ENCODE results near the gene CENPU.
"Not testable (repeated sequence)": the region's sequence is repeated elsewhere in the genome, so short reads cannot be mapped to it uniquely, and the experiment has no call there.

CENPU gene

GRCh38 chr4:184672741-184673140 is 61.2 kb downstream of the CENPU start:
- Histone ChIP-seq H3K27ac (ENCODE audit: low read depth, low read length) (no peak overlapping the region), H3K4me1 (ENCODE audit: control insufficient read depth in 1 of 2, insufficient read depth in 2 of 2, low read length in 2 of 2) (peaks cover 7 to 10% of the 10 kb centered on the region in 2 donors), H3K9ac (ENCODE audit: low read depth in 1 of 2, low read length in 2 of 2) (no peak overlapping the region), H3K36me3 (ENCODE audit: control insufficient read depth in 1 of 2, insufficient read depth in 2 of 2, low read length in 2 of 2) (peaks cover 10 to 26% of the 10 kb centered on the region in 2 donors), H3K9me3 (ENCODE audit: control insufficient read depth in 1 of 2, low read length in 2 of 2) (no peaks in the 10 kb centered on the region), H3K4me3 (ENCODE audit: low read depth in 1 of 2, low read length in 2 of 2) (no peak overlapping the region), H3K27me3 (ENCODE audit: control insufficient read depth in 1 of 2, insufficient read depth in 2 of 2, low read length in 2 of 2) (no peaks in the 10 kb centered on the region)

GRCh38 chr4:184671101-184671500 is 62.8 kb downstream of the CENPU start:
- Histone ChIP-seq H3K4me3 (ENCODE audit: low read depth in 1 of 2, low read length in 2 of 2) (no peak overlapping the region), H3K4me1 (ENCODE audit: control insufficient read depth in 1 of 2, insufficient read depth in 2 of 2, low read length in 2 of 2) (peaks cover 13 to 16% of the 10 kb centered on the region in 2 donors), H3K27me3 (ENCODE audit: control insufficient read depth in 1 of 2, insufficient read depth in 2 of 2, low read length in 2 of 2) (no peaks in the 10 kb centered on the region), H3K36me3 (ENCODE audit: control insufficient read depth in 1 of 2, insufficient read depth in 2 of 2, low read length in 2 of 2) (peaks cover 10 to 26% of the 10 kb centered on the region in 2 donors), H3K9ac (ENCODE audit: low read depth in 1 of 2, low read length in 2 of 2) (no peak overlapping the region), H3K27ac (ENCODE audit: low read depth, low read length) (no peak overlapping the region), H3K9me3 (ENCODE audit: control insufficient read depth in 1 of 2, low read length in 2 of 2) (no peaks in the 10 kb centered on the region)

DNA sequence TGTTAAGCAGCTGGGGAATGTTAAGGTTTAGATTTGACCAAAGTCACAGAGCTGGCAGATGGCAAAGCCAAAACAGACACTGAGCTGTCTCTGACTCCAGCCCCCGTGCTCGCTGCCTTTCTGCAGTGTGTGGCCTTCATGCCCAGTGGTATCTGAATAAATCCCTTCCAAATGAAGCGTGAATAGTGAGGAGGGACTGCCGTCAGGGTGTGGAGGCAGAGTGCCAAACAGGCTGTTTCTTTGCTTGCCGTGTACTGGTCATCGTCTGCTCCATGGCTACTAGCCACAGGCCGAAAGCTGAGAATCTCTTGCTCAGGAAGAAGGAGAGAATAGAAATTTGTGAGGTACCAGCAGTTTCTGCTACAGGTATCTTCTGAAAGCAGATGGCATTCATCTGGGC is 64.6 kb downstream of the CENPU start:
- H3K9ac ChIP-seq (ENCODE audit: low read depth in 1 of 2, low read length in 2 of 2), result no peak overlapping the region
- no peak overlapping the region for H3K4me3 ChIP-seq (ENCODE audit: low read depth in 1 of 2, low read length in 2 of 2)
- H3K9me3 ChIP-seq (ENCODE audit: control insufficient read depth in 1 of 2, low read length in 2 of 2), result no peaks in the 10 kb centered on the region
- H3K36me3 ChIP-seq (ENCODE audit: control insufficient read depth in 1 of 2, insufficient read depth in 2 of 2, low read length in 2 of 2), result peaks cover 10 to 23% of the 10 kb centered on the region in 2 donors
- peaks cover 13 to 18% of the 10 kb centered on the region in 2 donors for H3K4me1 ChIP-seq (ENCODE audit: control insufficient read depth in 1 of 2, insufficient read depth in 2 of 2, low read length in 2 of 2)
- no peaks in the 10 kb centered on the region for H3K27me3 ChIP-seq (ENCODE audit: control insufficient read depth in 1 of 2, insufficient read depth in 2 of 2, low read length in 2 of 2)
- H3K27ac ChIP-seq (ENCODE audit: low read depth, low read length), result no peak overlapping the region

- H3K27me3 ChIP-seq (ENCODE audit: control insufficient read depth in 1 of 2, insufficient read depth in 2 of 2, low read length in 2 of 2), result no peaks in the 10 kb centered on the region
- no peak overlapping the region for H3K9ac ChIP-seq (ENCODE audit: low read depth in 1 of 2, low read length in 2 of 2)
- H3K4me1 ChIP-seq (ENCODE audit: control insufficient read depth in 1 of 2, insufficient read depth in 2 of 2, low read length in 2 of 2), result peaks cover 13 to 18% of the 10 kb centered on the region in 2 donors
- H3K9me3 ChIP-seq (ENCODE audit: control insufficient read depth in 1 of 2, low read length in 2 of 2), result no peaks in the 10 kb centered on the region
- H3K27ac ChIP-seq (ENCODE audit: low read depth, low read length), result no peak overlapping the region
- H3K4me3 ChIP-seq (ENCODE audit: low read depth in 1 of 2, low read length in 2 of 2), result no peak overlapping the region
- peaks cover 10 to 23% of the 10 kb centered on the region in 2 donors for H3K36me3 ChIP-seq (ENCODE audit: control insufficient read depth in 1 of 2, insufficient read depth in 2 of 2, low read length in 2 of 2)
Observed at GRCh38 chr4:184668511-184669114, 65.3 kb downstream of the CENPU start.

GRCh38 chr4:184668096-184668495 is 65.8 kb downstream of the CENPU start:
- no peak overlapping the region for H3K27ac ChIP-seq (ENCODE audit: low read depth, low read length)
- H3K36me3 ChIP-seq (ENCODE audit: control insufficient read depth in 1 of 2, insufficient read depth in 2 of 2, low read length in 2 of 2), result peaks cover 10 to 23% of the 10 kb centered on the region in 2 donors
- no peak overlapping the region for H3K9ac ChIP-seq (ENCODE audit: low read depth in 1 of 2, low read length in 2 of 2)
- H3K27me3 ChIP-seq (ENCODE audit: control insufficient read depth in 1 of 2, insufficient read depth in 2 of 2, low read length in 2 of 2), result no peaks in the 10 kb centered on the region
- H3K4me1 ChIP-seq (ENCODE audit: control insufficient read depth in 1 of 2, insufficient read depth in 2 of 2, low read length in 2 of 2), result peaks cover 13 to 18% of the 10 kb centered on the region in 2 donors
- H3K4me3 ChIP-seq (ENCODE audit: low read depth in 1 of 2, low read length in 2 of 2), result no peak overlapping the region
- no peaks in the 10 kb centered on the region for H3K9me3 ChIP-seq (ENCODE audit: control insufficient read depth in 1 of 2, low read length in 2 of 2)

GRCh38 chr4:184666670-184667069 is 67.2 kb downstream of the CENPU start:
- no peaks in the 10 kb centered on the region for H3K27me3 ChIP-seq (ENCODE audit: control insufficient read depth in 1 of 2, insufficient read depth in 2 of 2, low read length in 2 of 2)
- H3K4me1 ChIP-seq (ENCODE audit: control insufficient read depth in 1 of 2, insufficient read depth in 2 of 2, low read length in 2 of 2), result peaks cover 13 to 18% of the 10 kb centered on the region in 2 donors
- no peaks in the 10 kb centered on the region for H3K9me3 ChIP-seq (ENCODE audit: control insufficient read depth in 1 of 2, low read length in 2 of 2)
- peaks cover 3 to 16% of the 10 kb centered on the region in 2 donors for H3K36me3 ChIP-seq (ENCODE audit: control insufficient read depth in 1 of 2, insufficient read depth in 2 of 2, low read length in 2 of 2)
- peak overlapping the region; percentile 40 for H3K27ac ChIP-seq (ENCODE audit: low read depth, low read length)
- peak overlapping the region; percentile 10 to 18 for H3K4me3 ChIP-seq (ENCODE audit: low read depth in 1 of 2, low read length in 2 of 2)
- H3K9ac ChIP-seq (ENCODE audit: low read depth in 1 of 2, low read length in 2 of 2), result peak overlapping the region in 1 of 2 donors; percentile 21

GRCh38 chr4:184664445-184665210 is 69.3 kb downstream of the CENPU start:
- Histone ChIP-seq H3K9me3 (ENCODE audit: control insufficient read depth in 1 of 2, low read length in 2 of 2) (no peaks in the 10 kb centered on the region), H3K27me3 (ENCODE audit: control insufficient read depth in 1 of 2, insufficient read depth in 2 of 2, low read length in 2 of 2) (no peaks in the 10 kb centered on the region), H3K9ac (ENCODE audit: low read depth in 1 of 2, low read length in 2 of 2) (no peak overlapping the region), H3K27ac (ENCODE audit: low read depth, low read length) (no peak overlapping the region), H3K4me1 (ENCODE audit: control insufficient read depth in 1 of 2, insufficient read depth in 2 of 2, low read length in 2 of 2) (peaks cover 13 to 18% of the 10 kb centered on the region in 2 donors), H3K36me3 (ENCODE audit: control insufficient read depth in 1 of 2, insufficient read depth in 2 of 2, low read length in 2 of 2) (peaks cover 0 to 17% of the 10 kb centered on the region in 2 donors), H3K4me3 (ENCODE audit: low read depth in 1 of 2, low read length in 2 of 2) (no peak overlapping the region)

- Histone ChIP-seq H3K4me3 (ENCODE audit: low read depth in 1 of 2, low read length in 2 of 2) (no peak overlapping the region), H3K36me3 (ENCODE audit: control insufficient read depth in 1 of 2, insufficient read depth in 2 of 2, low read length in 2 of 2) (peaks cover 0 to 4% of the 10 kb centered on the region in 2 donors), H3K4me1 (ENCODE audit: control insufficient read depth in 1 of 2, insufficient read depth in 2 of 2, low read length in 2 of 2) (peaks cover 0 to 11% of the 10 kb centered on the region in 2 donors), H3K27ac (ENCODE audit: low read depth, low read length) (no peak overlapping the region), H3K9me3 (ENCODE audit: control insufficient read depth in 1 of 2, low read length in 2 of 2) (no peaks in the 10 kb centered on the region), H3K9ac (ENCODE audit: low read depth in 1 of 2, low read length in 2 of 2) (no peak overlapping the region), H3K27me3 (ENCODE audit: control insufficient read depth in 1 of 2, insufficient read depth in 2 of 2, low read length in 2 of 2) (no peaks in the 10 kb centered on the region)
Observed at GRCh38 chr4:184662236-184662635, 71.7 kb downstream of the CENPU start.

DNA sequence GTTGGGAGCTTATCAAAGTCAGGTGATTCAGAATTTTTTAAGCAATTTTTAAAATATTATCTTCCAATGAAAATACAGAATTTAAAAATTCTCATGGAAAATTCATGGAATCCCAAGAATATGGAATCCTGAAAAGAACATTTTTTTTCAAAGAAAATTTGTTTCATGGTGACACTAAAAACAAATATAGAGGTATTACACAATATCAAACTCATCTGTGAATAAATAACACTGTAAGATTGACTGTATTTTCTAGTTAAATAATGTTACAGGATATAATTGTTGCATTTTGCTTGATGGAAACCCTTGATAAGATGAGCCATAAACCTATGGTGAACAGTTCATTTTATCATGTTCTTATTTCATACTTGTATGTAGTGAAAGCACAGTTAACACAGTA is 72.9 kb downstream of the CENPU start:
- Histone ChIP-seq H3K9ac (ENCODE audit: low read depth in 1 of 2, low read length in 2 of 2) (no peak overlapping the region), H3K27ac (ENCODE audit: low read depth, low read length) (no peak overlapping the region), H3K36me3 (ENCODE audit: control insufficient read depth in 1 of 2, insufficient read depth in 2 of 2, low read length in 2 of 2) (peaks cover 0 to 5% of the 10 kb centered on the region in 2 donors), H3K4me1 (ENCODE audit: control insufficient read depth in 1 of 2, insufficient read depth in 2 of 2, low read length in 2 of 2) (peaks cover 0 to under 1% of the 10 kb centered on the region in 2 donors), H3K4me3 (ENCODE audit: low read depth in 1 of 2, low read length in 2 of 2) (no peak overlapping the region), H3K9me3 (ENCODE audit: control insufficient read depth in 1 of 2, low read length in 2 of 2) (no peaks in the 10 kb centered on the region), H3K27me3 (ENCODE audit: control insufficient read depth in 1 of 2, insufficient read depth in 2 of 2, low read length in 2 of 2) (no peaks in the 10 kb centered on the region)

- H3K27ac ChIP-seq (ENCODE audit: low read depth, low read length); H3K4me3 ChIP-seq (ENCODE audit: low read depth in 1 of 2, low read length in 2 of 2); H3K4me1 ChIP-seq (ENCODE audit: control insufficient read depth in 1 of 2, insufficient read depth in 2 of 2, low read length in 2 of 2); H3K36me3 ChIP-seq (ENCODE audit: control insufficient read depth in 1 of 2, insufficient read depth in 2 of 2, low read length in 2 of 2); H3K9ac ChIP-seq (ENCODE audit: low read depth in 1 of 2, low read length in 2 of 2); H3K9me3 ChIP-seq (ENCODE audit: control insufficient read depth in 1 of 2, low read length in 2 of 2); H3K27me3 ChIP-seq (ENCODE audit: control insufficient read depth in 1 of 2, insufficient read depth in 2 of 2, low read length in 2 of 2): not testable (repeated sequence)
Observed at GRCh38 chr4:184657820-184658219, 76.1 kb downstream of the CENPU start.
